K562 (cell line): ENCODE results near the gene KCNN4. TPM values are rescaled to one million over a fixed set of nuclear protein-coding genes. Genes with fewer than 3 reads are reported as not detected.
A peak's percentile ranks its signal among the peaks of the same experiment; 100 is the strongest.

Source experiments
- BRF2 ChIP-seq: IDR thresholded peaks from 3 replicates; pipeline ENCODE4 v1.6.1; 2011; ENCODE audit warnings: borderline replicate concordance, mild to moderate bottlenecking; ENCODE audit not compliant: insufficient read length, insufficient read depth
- CCAR2 ChIP-seq: fragments of 200-400 bp; formaldehyde crosslinking; IDR thresholded peaks from 2 replicates; pipeline ENCODE4 v1.6.1; 2017; ENCODE audit warnings: mild to moderate bottlenecking, low read depth, low read length
- ELF1 ChIP-seq: fragments of 200-800 bp; sonication (Bioruptor generic); IDR thresholded peaks from 2 replicates; pipeline ENCODE4 v1.6.1; 2016; ENCODE audit warnings: missing genetic modification characterization, missing compliant biosample characterization
- FOS ChIP-seq: IDR thresholded peaks from 3 replicates; pipeline ENCODE4 v1.6.1; 2011; ENCODE audit not compliant: insufficient read length; ENCODE audit errors: extremely low read depth
- FOXM1 ChIP-seq, 2 experiments: fragments of 450-650 bp in 1 of 2; sonication (generic) in 1 of 2; formaldehyde crosslinking in 1 of 2; IDR thresholded peaks; 2 replicates each; pipeline versions ENCODE4 v1.6.1 to v1.9.0; 2017 to 2022; ENCODE audit warnings: low read depth in 2 of 2, mild to moderate bottlenecking in 2 of 2, missing genetic modification reagents in 1 of 2, moderate library complexity in 1 of 2
- HSF4 ChIP-seq: fragments of 250-450 bp; sonication (Bioruptor Pico); IDR thresholded peaks from 2 replicates; pipeline ENCODE4 v2.1.2; 2022; ENCODE audit warnings: mild to moderate bottlenecking, moderate library complexity, borderline replicate concordance
- IRF2 ChIP-seq: sonication (generic); formaldehyde crosslinking; IDR thresholded peaks from 2 replicates; pipeline ENCODE4 v1.8.1; 2022; ENCODE audit warnings: mild to moderate bottlenecking, missing genetic modification reagents
- KLF13 ChIP-seq: fragments of 450-650 bp; IDR thresholded peaks from 2 replicates; pipeline ENCODE4 v1.6.1; 2016; ENCODE audit warnings: missing genetic modification characterization, low read depth, mild to moderate bottlenecking, missing compliant biosample characterization, moderate library complexity, borderline replicate concordance
- KLF16 ChIP-seq: IDR thresholded peaks from 2 replicates; pipeline ENCODE4 v1.6.1; 2016; ENCODE audit warnings: antibody characterized with exemption
- LCOR ChIP-seq: sonication (generic); formaldehyde crosslinking; IDR thresholded peaks from 2 replicates; pipeline ENCODE4 v1.8.0; 2022; ENCODE audit warnings: mild to moderate bottlenecking, missing genetic modification reagents
- NFE2L1 ChIP-seq: fragments of 450-650 bp; IDR thresholded peaks from 2 replicates; pipeline ENCODE4 v1.6.1; 2016; ENCODE audit warnings: missing genetic modification characterization, low read depth, mild to moderate bottlenecking, missing compliant biosample characterization, moderate library complexity, borderline replicate concordance
- PHF21A ChIP-seq: fragments of 450-650 bp; IDR thresholded peaks from 2 replicates; pipeline ENCODE4 v1.6.1; 2017; ENCODE audit warnings: low read depth, borderline replicate concordance
- PKNOX1 ChIP-seq: fragments of 450-650 bp; IDR thresholded peaks from 2 replicates; pipeline ENCODE4 v1.6.1; 2016
- SMARCC2 ChIP-seq: fragments of 450-650 bp; IDR thresholded peaks from 2 replicates; pipeline ENCODE4 v1.6.1; 2017; ENCODE audit warnings: antibody characterized with exemption, moderate library complexity, mild to moderate bottlenecking, low read depth
- TAF7 ChIP-seq: fragments of 450-650 bp; IDR thresholded peaks from 2 replicates; pipeline ENCODE4 v1.6.1; 2016; ENCODE audit warnings: missing genetic modification characterization, missing compliant biosample characterization
- TRIM24 ChIP-seq, 2 experiments: fragments of 450-650 bp; IDR thresholded peaks; 2 replicates each; pipeline ENCODE4 v1.6.1; 2016
- ZNF175 ChIP-seq: fragments of 200-800 bp; sonication (Bioruptor generic); IDR thresholded peaks from 2 replicates; pipeline ENCODE4 v1.6.1; 2016; ENCODE audit warnings: low read depth, mild to moderate bottlenecking, missing genetic modification characterization, missing compliant biosample characterization
- ZNF551 ChIP-seq: fragments of 250-450 bp; sonication (Bioruptor Pico); IDR thresholded peaks from 2 replicates; pipeline ENCODE4 v1.5.0; 2021; ENCODE audit warnings: mild to moderate bottlenecking, moderate library complexity
- ZNF583 ChIP-seq: fragments of 250-450 bp; sonication (Bioruptor Pico); IDR thresholded peaks from 2 replicates; pipeline ENCODE4 v1.4.0; 2020
- ZNF717 ChIP-seq: fragments of 250-450 bp; sonication (Bioruptor Pico); IDR thresholded peaks from 2 replicates; pipeline ENCODE4 v1.5.0; 2021
- ZSCAN32 ChIP-seq: fragments of 450-650 bp; formaldehyde crosslinking; IDR thresholded peaks from 2 replicates; pipeline ENCODE4 v1.4.0; 2020; ENCODE audit warnings: mild to moderate bottlenecking, moderate library complexity
- polyA plus RNA-seq, 8 experiments: library from polyadenylated mRNA; depleted of rRNA in 4 of 8; stranded (reverse) in 5 of 8; unstranded in 3 of 8; fragments of >200 nt; fragmentation: Nextera tagmentation in 2 of 8; fragmentation: Illumina TruSeq in 1 of 8; extraction: Ambion mirVana in 2 of 8; extraction: Trizol in 1 of 8; gene quantifications; 2 replicates each; pipeline versions ENCODE4 v1.2.1 to v1.2.3, GENCODE V29; 2011 to 2014; ENCODE audit warnings: inconsistent platforms in 1 of 8, missing spikeins in 1 of 8
- total RNA-seq, 7 experiments: library from RNA; depleted of rRNA in 6 of 7; stranded (reverse); fragments of >200 nt in 6 of 7; fragmentation: Illumina TruSeq in 2 of 7; extraction: Trizol in 2 of 7; gene quantifications; 2 replicates each; pipeline versions ENCODE4 v1.2.1 to v1.2.3, GENCODE V29; 2011 to 2021; ENCODE audit warnings: low replicate concordance in 1 of 7
- TF ChIP-seq, protein P1 (sequence below): fragments of 450-650 bp; IDR thresholded peaks from 2 replicates; pipeline ENCODE4 v1.7.1; 2018; ENCODE audit warnings: mild to moderate bottlenecking, low read depth; ENCODE audit not compliant: partially characterized antibody
- TF ChIP-seq, protein P2 (sequence below): fragments of 450-650 bp; formaldehyde crosslinking; IDR thresholded peaks from 2 replicates; pipeline ENCODE4 v1.4.0; 2022; ENCODE audit warnings: missing genetic modification characterization

Gene KCNN4
- total and polyA plus RNA-seq, 9 of the 15 experiments (the other 6 are each of a cell fraction or from before 2014, with no cell fraction given), result 0.53 to 37.7 (median 25.9) TPM

DNA sequence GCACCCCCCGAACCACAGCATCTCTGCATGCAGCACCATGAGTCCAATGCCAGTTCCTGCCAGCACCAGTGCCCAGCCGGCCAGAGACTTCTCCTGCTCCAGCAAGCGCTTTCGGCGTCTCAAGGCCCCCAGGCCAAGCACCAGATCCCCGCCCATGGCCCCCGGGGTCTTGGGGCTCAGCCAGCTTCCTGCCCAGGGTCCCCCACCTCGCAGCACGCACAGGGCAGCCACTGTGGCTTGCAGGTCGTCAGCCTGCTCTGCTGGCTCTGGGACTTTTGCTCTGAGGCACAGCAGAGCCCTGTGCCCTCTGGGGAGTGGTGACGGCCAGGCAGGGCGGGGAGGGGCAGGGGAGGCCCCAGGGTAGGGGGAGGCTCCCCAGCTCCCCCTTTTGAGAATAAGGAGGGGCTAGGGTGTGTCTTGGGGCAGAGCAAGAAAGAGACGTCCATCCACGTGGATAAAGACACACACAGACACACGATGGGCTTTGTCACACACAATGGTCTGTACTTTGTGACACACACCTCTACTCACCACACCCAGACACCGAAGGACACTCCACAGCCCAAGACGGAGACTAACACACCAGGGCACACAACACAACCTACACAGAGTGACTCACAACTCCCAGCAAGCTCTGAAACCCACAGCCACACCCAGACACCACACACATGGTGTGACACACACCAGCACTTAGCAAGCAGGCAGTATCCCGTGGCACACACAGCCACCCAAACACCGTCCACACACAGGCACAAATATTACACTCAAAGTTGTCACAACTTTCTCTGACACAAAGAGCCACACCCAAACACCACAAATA, at the start of gene KCNN4 (continued):
- TF ChIP-seq FOXM1 (IDR thresholded peaks at IDR 0.05; ENCODE audit: low read depth) (no peak), FOXM1 (CRISPR knock-in tag; IDR thresholded peaks at IDR 0.05; ENCODE audit: low read depth) (no peak), BRF2 (no peak), KLF16 (no peak), IRF2 (no peak), PHF21A (no peak), KLF13 (tag) (no peak), CCAR2 (no peak), ZNF551 (CRISPR knock-in tag) (no peak), NFE2L1 (tag) (no peak), HSF4 (CRISPR knock-in tag) (no peak), ZNF717 (CRISPR knock-in tag) (no peak), FOS (no peak), PKNOX1 (no peak), TAF7 (tag) (no peak), ELF1 (tag) (no peak), ZSCAN32 (CRISPR knock-in tag) (no peak), TRIM24 (IDR thresholded peaks at IDR 0.05) (peak in 1 of 2 experiments; percentile 26; a peak in 1 of 4 replicates), ZNF175 (CRISPR knock-in tag) (no peak), LCOR (CRISPR knock-in tag) (no peak), SMARCC2 (no peak), ZNF583 (CRISPR knock-in tag) (peak; percentile 33; the same call in 1 of the 2 replicates)
- TF ChIP-seq, protein P1, sequence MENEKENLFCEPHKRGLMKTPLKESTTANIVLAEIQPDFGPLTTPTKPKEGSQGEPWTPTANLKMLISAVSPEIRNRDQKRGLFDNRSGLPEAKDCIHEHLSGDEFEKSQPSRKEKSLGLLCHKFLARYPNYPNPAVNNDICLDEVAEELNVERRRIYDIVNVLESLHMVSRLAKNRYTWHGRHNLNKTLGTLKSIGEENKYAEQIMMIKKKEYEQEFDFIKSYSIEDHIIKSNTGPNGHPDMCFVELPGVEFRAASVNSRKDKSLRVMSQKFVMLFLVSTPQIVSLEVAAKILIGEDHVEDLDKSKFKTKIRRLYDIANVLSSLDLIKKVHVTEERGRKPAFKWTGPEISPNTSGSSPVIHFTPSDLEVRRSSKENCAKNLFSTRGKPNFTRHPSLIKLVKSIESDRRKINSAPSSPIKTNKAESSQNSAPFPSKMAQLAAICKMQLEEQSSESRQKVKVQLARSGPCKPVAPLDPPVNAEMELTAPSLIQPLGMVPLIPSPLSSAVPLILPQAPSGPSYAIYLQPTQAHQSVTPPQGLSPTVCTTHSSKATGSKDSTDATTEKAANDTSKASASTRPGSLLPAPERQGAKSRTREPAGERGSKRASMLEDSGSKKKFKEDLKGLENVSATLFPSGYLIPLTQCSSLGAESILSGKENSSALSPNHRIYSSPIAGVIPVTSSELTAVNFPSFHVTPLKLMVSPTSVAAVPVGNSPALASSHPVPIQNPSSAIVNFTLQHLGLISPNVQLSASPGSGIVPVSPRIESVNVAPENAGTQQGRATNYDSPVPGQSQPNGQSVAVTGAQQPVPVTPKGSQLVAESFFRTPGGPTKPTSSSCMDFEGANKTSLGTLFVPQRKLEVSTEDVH, result no peak
- TF ChIP-seq, protein P2, sequence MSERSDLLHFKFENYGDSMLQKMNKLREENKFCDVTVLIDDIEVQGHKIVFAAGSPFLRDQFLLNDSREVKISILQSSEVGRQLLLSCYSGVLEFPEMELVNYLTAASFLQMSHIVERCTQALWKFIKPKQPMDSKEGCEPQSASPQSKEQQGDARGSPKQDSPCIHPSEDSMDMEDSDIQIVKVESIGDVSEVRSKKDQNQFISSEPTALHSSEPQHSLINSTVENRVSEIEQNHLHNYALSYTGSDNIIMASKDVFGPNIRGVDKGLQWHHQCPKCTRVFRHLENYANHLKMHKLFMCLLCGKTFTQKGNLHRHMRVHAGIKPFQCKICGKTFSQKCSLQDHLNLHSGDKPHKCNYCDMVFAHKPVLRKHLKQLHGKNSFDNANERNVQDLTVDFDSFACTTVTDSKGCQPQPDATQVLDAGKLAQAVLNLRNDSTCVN (CRISPR knock-in tag), result no peak
